Muscle layer of duodenum (tissue), 2 donors: ENCODE data around the gene ERBB4.

ENCODE experiments used
- H3K27ac ChIP-seq: one replicate; pipeline ENCODE4 v1.7.0; 2013; ENCODE audit warnings: mild to moderate bottlenecking, low read length
- H3K27me3 ChIP-seq: one replicate; pipeline ENCODE4 v1.7.0; 2013; ENCODE audit warnings: low read depth, mild to moderate bottlenecking, control low read depth, low read length
- H3K36me3 ChIP-seq, 2 donors: one replicate each; pipeline ENCODE4 v1.7.0; 2013; ENCODE audit warnings: low read length in 2 of 2, control low read depth in 1 of 2, mild to moderate bottlenecking in 1 of 2; ENCODE audit not compliant: insufficient read depth in 2 of 2, control insufficient read depth in 1 of 2
- H3K4me1 ChIP-seq, 2 donors: one replicate each; pipeline ENCODE4 v1.7.0; 2013; ENCODE audit warnings: low read length in 2 of 2, mild to moderate bottlenecking in 2 of 2, control low read depth in 1 of 2, moderate library complexity in 1 of 2; ENCODE audit not compliant: insufficient read depth in 2 of 2, control insufficient read depth in 1 of 2
- H3K4me3 ChIP-seq, 2 donors: one replicate each; pipeline ENCODE4 v1.7.0; 2013; ENCODE audit warnings: low read length in 2 of 2, low read depth in 1 of 2, mild to moderate bottlenecking in 1 of 2
- H3K9me3 ChIP-seq, 2 donors: one replicate each; pipeline ENCODE4 v1.7.0; 2013; ENCODE audit warnings: low read length in 2 of 2, control low read depth in 1 of 2, mild to moderate bottlenecking in 1 of 2; ENCODE audit not compliant: control insufficient read depth in 1 of 2
- donor health status: healthy.

ERBB4 gene

GRCh38 chr2:211487733-211488132, 1050.9 kb downstream of the ERBB4 start:
- Histone ChIP-seq H3K4me1 (no peaks in the 10 kb centered on the region), H3K27ac (no peak overlapping the region), H3K27me3 (no peaks in the 10 kb centered on the region), H3K36me3 (no peaks in the 10 kb centered on the region), H3K9me3 (no peaks in the 10 kb centered on the region), H3K4me3 (no peak overlapping the region)

GRCh38 chr2:211479536-211480150, 1059.0 kb downstream of the ERBB4 start:
- Histone ChIP-seq H3K36me3 (no peaks in the 10 kb centered on the region), H3K4me3 (no peak overlapping the region), H3K27me3 (no peaks in the 10 kb centered on the region), H3K27ac (no peak overlapping the region), H3K9me3 (no peaks in the 10 kb centered on the region), H3K4me1 (no peaks in the 10 kb centered on the region)

- Histone ChIP-seq H3K27ac (no peak overlapping the region), H3K9me3 (no peaks in the 10 kb centered on the region), H3K36me3 (no peaks in the 10 kb centered on the region), H3K4me1 (no peaks in the 10 kb centered on the region), H3K4me3 (no peak overlapping the region), H3K27me3 (no peaks in the 10 kb centered on the region)
Measured at GRCh38 chr2:211477537-211478275, 1060.9 kb downstream of the ERBB4 start.

- Histone ChIP-seq H3K4me1 (no peaks in the 10 kb centered on the region), H3K27ac (no peak overlapping the region), H3K27me3 (no peaks in the 10 kb centered on the region), H3K9me3 (no peaks in the 10 kb centered on the region), H3K4me3 (no peak overlapping the region), H3K36me3 (no peaks in the 10 kb centered on the region)
Measured at GRCh38 chr2:211473116-211473515, 1065.5 kb downstream of the ERBB4 start.

- H3K9me3 ChIP-seq, result no peaks in the 10 kb centered on the region
- no peaks in the 10 kb centered on the region for H3K36me3 ChIP-seq
- H3K27me3 ChIP-seq, result no peaks in the 10 kb centered on the region
- H3K27ac ChIP-seq, result no peak overlapping the region
- no peaks in the 10 kb centered on the region for H3K4me1 ChIP-seq
- H3K4me3 ChIP-seq, result no peak overlapping the region
Measured at GRCh38 chr2:211469664-211470059, 1068.9 kb downstream of the ERBB4 start.

GRCh38 chr2:211468877-211469663, 1069.5 kb downstream of the ERBB4 start:
- H3K4me3 ChIP-seq, result no peak overlapping the region
- H3K27me3 ChIP-seq, result no peaks in the 10 kb centered on the region
- no peak overlapping the region for H3K27ac ChIP-seq
- no peaks in the 10 kb centered on the region for H3K9me3 ChIP-seq
- H3K4me1 ChIP-seq, result no peaks in the 10 kb centered on the region
- no peaks in the 10 kb centered on the region for H3K36me3 ChIP-seq

DNA sequence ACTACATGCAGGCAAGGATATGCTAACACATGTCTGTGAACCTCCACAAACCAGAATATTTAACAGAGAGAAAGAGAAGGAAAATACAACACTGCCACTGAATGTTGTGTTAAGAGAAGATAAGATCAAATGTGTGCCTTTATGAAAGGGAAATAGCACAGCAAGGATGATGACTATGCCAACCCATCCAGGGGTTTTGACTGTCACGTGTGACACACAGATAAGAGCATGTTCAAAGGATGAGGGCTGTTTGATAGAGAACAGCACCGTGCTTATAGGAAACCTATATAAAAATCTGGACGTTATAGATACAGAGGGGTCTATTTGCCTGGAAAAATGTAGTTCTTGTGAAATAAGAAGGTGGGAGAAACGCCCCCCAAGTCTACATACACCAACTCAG, 1070.4 kb downstream of the ERBB4 start:
- Histone ChIP-seq H3K9me3 (no peaks in the 10 kb centered on the region), H3K4me3 (no peak overlapping the region), H3K27ac (no peak overlapping the region), H3K36me3 (no peaks in the 10 kb centered on the region), H3K4me1 (no peaks in the 10 kb centered on the region), H3K27me3 (no peaks in the 10 kb centered on the region)

- no peaks in the 10 kb centered on the region for H3K9me3 ChIP-seq
- no peaks in the 10 kb centered on the region for H3K4me1 ChIP-seq
- no peak overlapping the region for H3K27ac ChIP-seq
- H3K27me3 ChIP-seq, result no peaks in the 10 kb centered on the region
- H3K36me3 ChIP-seq, result no peaks in the 10 kb centered on the region
- H3K4me3 ChIP-seq, result no peak overlapping the region
Measured at GRCh38 chr2:211463397-211463796, 1075.2 kb downstream of the ERBB4 start.

DNA sequence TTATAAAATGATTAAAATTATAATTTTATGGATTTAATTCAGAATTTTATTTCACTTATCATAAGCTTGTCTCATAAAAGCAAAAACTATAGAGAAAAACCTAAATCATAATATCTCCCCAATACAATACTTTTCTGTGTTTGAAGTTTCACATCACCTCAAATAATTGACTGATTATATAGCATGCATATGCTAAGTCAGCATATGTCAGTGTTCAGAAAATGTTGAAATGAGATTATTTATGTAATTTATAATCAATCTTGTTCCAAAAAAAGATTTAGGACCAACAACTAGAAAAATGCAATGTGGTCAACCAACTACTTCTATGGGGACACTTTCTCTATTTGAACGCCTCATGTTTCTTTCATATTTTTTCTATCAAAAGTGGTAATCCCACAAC, 1079.6 kb downstream of the ERBB4 start:
- Histone ChIP-seq H3K27ac (no peak overlapping the region), H3K4me1 (no peaks in the 10 kb centered on the region), H3K36me3 (no peaks in the 10 kb centered on the region), H3K4me3 (no peak overlapping the region), H3K27me3 (no peaks in the 10 kb centered on the region), H3K9me3 (no peaks in the 10 kb centered on the region)

- Histone ChIP-seq H3K4me1 (no peaks in the 10 kb centered on the region), H3K9me3 (no peaks in the 10 kb centered on the region), H3K27ac (no peak overlapping the region), H3K4me3 (no peak overlapping the region), H3K27me3 (no peaks in the 10 kb centered on the region), H3K36me3 (no peaks in the 10 kb centered on the region)
Measured at GRCh38 chr2:211457325-211457724, 1081.3 kb downstream of the ERBB4 start.

- no peaks in the 10 kb centered on the region for H3K36me3 ChIP-seq
- H3K4me3 ChIP-seq, result no peak overlapping the region
- H3K27me3 ChIP-seq, result no peaks in the 10 kb centered on the region
- H3K9me3 ChIP-seq, result no peaks in the 10 kb centered on the region
- H3K4me1 ChIP-seq, result no peaks in the 10 kb centered on the region
- no peak overlapping the region for H3K27ac ChIP-seq
Measured at GRCh38 chr2:211455216-211455841, 1083.3 kb downstream of the ERBB4 start.
